ENCODE results near the gene PGAM1.

PGAM1 gene

DNA sequence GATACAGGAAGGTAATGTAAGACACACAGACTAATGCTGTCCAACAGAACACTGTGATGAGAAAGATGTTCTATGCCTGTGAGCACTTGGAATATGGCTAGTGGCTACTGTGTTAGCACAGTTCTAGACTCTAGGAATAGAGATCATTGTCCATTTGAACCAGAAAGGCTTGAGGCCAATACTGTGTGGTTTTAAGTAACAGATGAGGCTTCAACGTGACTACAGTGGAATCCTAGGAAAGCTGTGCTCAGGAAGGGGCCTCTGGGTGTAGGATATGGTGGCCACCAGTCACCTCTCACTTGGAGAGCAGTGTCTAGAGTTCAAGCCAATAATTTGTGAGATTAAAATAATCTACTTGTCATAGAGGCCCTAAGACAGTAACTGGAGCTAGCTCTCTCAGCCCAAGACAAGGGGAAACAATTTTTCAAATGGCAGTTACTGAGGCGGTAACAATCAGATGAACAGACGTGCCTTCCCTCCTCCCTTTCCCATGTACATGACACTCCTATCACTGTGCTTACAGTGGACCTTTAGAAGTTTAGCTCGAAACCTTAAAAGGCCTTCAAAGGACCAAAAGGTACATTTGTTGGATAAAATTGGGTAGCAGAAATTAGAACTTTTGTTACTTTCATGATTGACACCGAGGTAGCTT lies 30.2 kb downstream of the PGAM1 start:
- Histone ChIP-seq H3K9me3 (ENCODE audit: insufficient read depth, low read depth, low read length) (no peaks in the 10 kb centered on the region), H3K23ac (ENCODE audit: low read length) (no peak overlapping the region), H3K27ac (ENCODE audit: low read depth, low read length) (no peak overlapping the region), H3K4ac (ENCODE audit: low read depth, low read length) (no peak overlapping the region), H3K27me3 (ENCODE audit: insufficient read depth, low read length) (no peaks in the 10 kb centered on the region), H3K14ac (ENCODE audit: low read length) (no peak overlapping the region), H3K4me1 (ENCODE audit: control insufficient read depth in 1 of 2, insufficient read depth in 2 of 2, low read length in 2 of 2) (peaks cover 9 to 10% of the 10 kb centered on the region in 2 experiments), H3K9ac (ENCODE audit: low read length) (no peak overlapping the region), H2BK12ac (ENCODE audit: low read length) (no peak overlapping the region), H4K91ac (ENCODE audit: low read depth, low read length) (no peak overlapping the region), H3K4me3 (ENCODE audit: low read depth, low read length) (no peak overlapping the region), H3K4me2 (ENCODE audit: low read length) (no peak overlapping the region), H2AK5ac (ENCODE audit: low read length) (no peak overlapping the region), H4K8ac (ENCODE audit: low read depth, low read length) (no peak overlapping the region), H3K79me1 (ENCODE audit: low read length) (no peaks in the 10 kb centered on the region), H2BK5ac (ENCODE audit: low read depth, low read length, poor library complexity) (no peak overlapping the region), H3K79me2 (ENCODE audit: control insufficient read depth, insufficient read depth, low read length, poor library complexity) (no peaks in the 10 kb centered on the region), H4K12ac (ENCODE audit: low read depth, low read length) (no peak overlapping the region), H2BK120ac (ENCODE audit: insufficient read depth, low read length, poor library complexity) (no peak overlapping the region), H2AFZ (ENCODE audit: insufficient read depth, low read length, poor library complexity) (no peak overlapping the region), H3K36me3 (ENCODE audit: control insufficient read depth in 1 of 2, insufficient read depth in 2 of 2, low read length in 2 of 2) (peaks cover 60 to 74% of the 10 kb centered on the region in 2 experiments), H3K18ac (ENCODE audit: low read length) (no peak overlapping the region)
- WGBS (ENCODE audit: extremely low coverage, insufficient coverage, insufficient read length): no CpG with 5 or more reads among the region's 5 CpGs
- DNase-seq: no peak

DNA sequence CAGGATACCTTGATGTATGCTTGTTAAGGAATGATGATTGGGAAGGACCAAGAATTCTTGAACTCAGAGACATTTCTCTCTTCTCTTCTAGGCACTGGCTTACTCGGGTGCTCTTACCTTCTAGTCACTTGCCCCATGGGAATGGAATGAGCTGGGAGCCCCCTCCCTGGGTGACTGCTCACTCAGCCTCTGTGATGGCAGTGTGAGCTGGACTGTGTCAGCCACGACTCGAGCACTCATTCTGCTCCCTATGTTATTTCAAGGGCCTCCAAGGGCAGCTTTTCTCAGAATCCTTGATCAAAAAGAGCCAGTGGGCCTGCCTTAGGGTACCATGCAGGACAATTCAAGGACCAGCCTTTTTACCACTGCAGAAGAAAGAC lies 30.7 kb downstream of the PGAM1 start:
- H3K36me3 ChIP-seq (ENCODE audit: control insufficient read depth in 1 of 2, insufficient read depth in 2 of 2, low read length in 2 of 2): peaks cover 64 to 75% of the 10 kb centered on the region in 2 experiments
- H2BK12ac ChIP-seq (ENCODE audit: low read length): no peak overlapping the region
- peaks cover 9% of the 10 kb centered on the region in 2 experiments for H3K4me1 ChIP-seq (ENCODE audit: control insufficient read depth in 1 of 2, insufficient read depth in 2 of 2, low read length in 2 of 2)
- no peak overlapping the region for H3K23ac ChIP-seq (ENCODE audit: low read length)
- WGBS (ENCODE audit: extremely low coverage, insufficient coverage, insufficient read length): no CpG with 5 or more reads among the region's 3 CpGs
- no peak overlapping the region for H3K4me2 ChIP-seq (ENCODE audit: low read length)
- no peak overlapping the region for H3K4ac ChIP-seq (ENCODE audit: low read depth, low read length)
- no peak overlapping the region for H3K27ac ChIP-seq (ENCODE audit: low read depth, low read length)
- no peak overlapping the region for H4K8ac ChIP-seq (ENCODE audit: low read depth, low read length)
- no peak overlapping the region for H3K4me3 ChIP-seq (ENCODE audit: low read depth, low read length)
- H2AK5ac ChIP-seq (ENCODE audit: low read length): no peak overlapping the region
- H2BK120ac ChIP-seq (ENCODE audit: insufficient read depth, low read length, poor library complexity): no peak overlapping the region
- H3K79me1 ChIP-seq (ENCODE audit: low read length): no peaks in the 10 kb centered on the region
- no peak overlapping the region for H3K9ac ChIP-seq (ENCODE audit: low read length)
- H3K9me3 ChIP-seq (ENCODE audit: insufficient read depth, low read depth, low read length): no peaks in the 10 kb centered on the region
- no peak overlapping the region for H3K14ac ChIP-seq (ENCODE audit: low read length)
- no peak for DNase-seq
- H2AFZ ChIP-seq (ENCODE audit: insufficient read depth, low read length, poor library complexity): no peak overlapping the region
- no peak overlapping the region for H2BK5ac ChIP-seq (ENCODE audit: low read depth, low read length, poor library complexity)
- H4K12ac ChIP-seq (ENCODE audit: low read depth, low read length): no peak overlapping the region
- H3K18ac ChIP-seq (ENCODE audit: low read length): no peak overlapping the region
- H3K27me3 ChIP-seq (ENCODE audit: insufficient read depth, low read length): no peaks in the 10 kb centered on the region
- H4K91ac ChIP-seq (ENCODE audit: low read depth, low read length): no peak overlapping the region
- no peaks in the 10 kb centered on the region for H3K79me2 ChIP-seq (ENCODE audit: control insufficient read depth, insufficient read depth, low read length, poor library complexity)

DNA sequence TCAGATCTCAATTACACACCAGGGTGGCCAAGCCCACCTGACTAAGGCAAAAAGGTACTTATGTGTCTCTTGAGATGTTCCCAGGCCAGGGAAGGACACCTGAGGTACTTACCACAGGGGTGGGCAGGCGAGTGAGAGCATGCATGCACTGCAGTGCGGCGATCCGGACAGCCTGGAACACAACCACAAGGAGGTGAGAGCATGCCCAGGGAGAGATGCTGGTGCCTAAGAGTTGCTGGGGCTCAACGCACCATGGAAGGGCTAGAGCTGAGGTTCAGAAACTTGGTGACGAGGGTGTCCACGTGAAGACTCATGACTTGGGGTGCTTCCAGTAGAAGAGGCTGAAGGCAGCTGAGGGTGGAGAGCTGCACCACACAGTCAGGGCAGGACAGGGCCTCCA lies 33.1 kb downstream of the PGAM1 start:
- no peak overlapping the region for H2BK5ac ChIP-seq (ENCODE audit: low read depth, low read length, poor library complexity)
- no peak for DNase-seq
- peaks cover 2 to 3% of the 10 kb centered on the region in 2 experiments for H3K4me1 ChIP-seq (ENCODE audit: control insufficient read depth in 1 of 2, insufficient read depth in 2 of 2, low read length in 2 of 2)
- no peak overlapping the region for H4K8ac ChIP-seq (ENCODE audit: low read depth, low read length)
- no peak overlapping the region for H3K23ac ChIP-seq (ENCODE audit: low read length)
- H2BK12ac ChIP-seq (ENCODE audit: low read length): no peak overlapping the region
- peaks cover 60 to 73% of the 10 kb centered on the region in 2 experiments for H3K36me3 ChIP-seq (ENCODE audit: control insufficient read depth in 1 of 2, insufficient read depth in 2 of 2, low read length in 2 of 2)
- no peak overlapping the region for H4K12ac ChIP-seq (ENCODE audit: low read depth, low read length)
- H3K27ac ChIP-seq (ENCODE audit: low read depth, low read length): no peak overlapping the region
- WGBS (ENCODE audit: extremely low coverage, insufficient coverage, insufficient read length): no CpG with 5 or more reads among the region's 7 CpGs
- H3K79me1 ChIP-seq (ENCODE audit: low read length): no peaks in the 10 kb centered on the region
- no peak overlapping the region for H3K4me3 ChIP-seq (ENCODE audit: low read depth, low read length)
- H2BK120ac ChIP-seq (ENCODE audit: insufficient read depth, low read length, poor library complexity): no peak overlapping the region
- H3K79me2 ChIP-seq (ENCODE audit: control insufficient read depth, insufficient read depth, low read length, poor library complexity): no peaks in the 10 kb centered on the region
- no peak overlapping the region for H2AK5ac ChIP-seq (ENCODE audit: low read length)
- no peaks in the 10 kb centered on the region for H3K27me3 ChIP-seq (ENCODE audit: insufficient read depth, low read length)
- no peak overlapping the region for H3K14ac ChIP-seq (ENCODE audit: low read length)
- no peak overlapping the region for H3K18ac ChIP-seq (ENCODE audit: low read length)
- no peaks in the 10 kb centered on the region for H3K9me3 ChIP-seq (ENCODE audit: insufficient read depth, low read depth, low read length)
- no peak overlapping the region for H3K9ac ChIP-seq (ENCODE audit: low read length)
- no peak overlapping the region for H4K91ac ChIP-seq (ENCODE audit: low read depth, low read length)
- no peak overlapping the region for H3K4ac ChIP-seq (ENCODE audit: low read depth, low read length)
- H2AFZ ChIP-seq (ENCODE audit: insufficient read depth, low read length, poor library complexity): no peak overlapping the region
- H3K4me2 ChIP-seq (ENCODE audit: low read length): no peak overlapping the region

DNA sequence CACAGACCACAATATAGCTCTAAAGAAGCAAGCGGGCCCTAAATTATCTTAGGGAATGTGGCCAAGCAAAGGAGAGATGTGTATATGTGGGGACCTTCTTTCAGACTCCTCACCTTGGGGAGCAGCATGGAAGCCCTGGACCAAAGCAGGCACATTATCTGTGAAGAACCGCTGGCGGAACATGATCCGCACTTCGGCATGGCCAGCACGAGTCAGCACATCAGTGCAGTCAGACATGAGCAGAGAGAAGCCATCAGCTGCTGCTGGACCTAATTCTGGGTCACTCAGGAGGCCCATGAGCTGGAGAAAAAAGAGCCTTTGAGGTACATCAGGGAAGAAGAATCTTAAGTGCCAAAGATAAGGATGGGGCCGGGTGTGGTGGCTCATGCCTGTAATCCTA lies 33.9 kb downstream of the PGAM1 start:
- Histone ChIP-seq H4K12ac (ENCODE audit: low read depth, low read length) (no peak overlapping the region), H3K4me1 (ENCODE audit: control insufficient read depth in 1 of 2, insufficient read depth in 2 of 2, low read length in 2 of 2) (no peaks in the 10 kb centered on the region), H3K23ac (ENCODE audit: low read length) (no peak overlapping the region), H4K8ac (ENCODE audit: low read depth, low read length) (no peak overlapping the region), H3K79me1 (ENCODE audit: low read length) (no peaks in the 10 kb centered on the region), H3K4ac (ENCODE audit: low read depth, low read length) (no peak overlapping the region), H2BK12ac (ENCODE audit: low read length) (no peak overlapping the region), H2BK120ac (ENCODE audit: insufficient read depth, low read length, poor library complexity) (no peak overlapping the region), H2BK5ac (ENCODE audit: low read depth, low read length, poor library complexity) (no peak overlapping the region), H3K79me2 (ENCODE audit: control insufficient read depth, insufficient read depth, low read length, poor library complexity) (no peaks in the 10 kb centered on the region), H3K9ac (ENCODE audit: low read length) (no peak overlapping the region), H3K4me3 (ENCODE audit: low read depth, low read length) (no peak overlapping the region), H3K14ac (ENCODE audit: low read length) (no peak overlapping the region), H3K36me3 (ENCODE audit: control insufficient read depth in 1 of 2, insufficient read depth in 2 of 2, low read length in 2 of 2) (peaks cover 67 to 80% of the 10 kb centered on the region in 2 experiments), H3K27me3 (ENCODE audit: insufficient read depth, low read length) (no peaks in the 10 kb centered on the region), H2AFZ (ENCODE audit: insufficient read depth, low read length, poor library complexity) (no peak overlapping the region), H3K18ac (ENCODE audit: low read length) (no peak overlapping the region), H2AK5ac (ENCODE audit: low read length) (no peak overlapping the region), H3K9me3 (ENCODE audit: insufficient read depth, low read depth, low read length) (no peaks in the 10 kb centered on the region), H3K27ac (ENCODE audit: low read depth, low read length) (no peak overlapping the region), H3K4me2 (ENCODE audit: low read length) (no peak overlapping the region), H4K91ac (ENCODE audit: low read depth, low read length) (no peak overlapping the region)
- no peak for DNase-seq
- no CpG with 5 or more reads among the region's 7 CpGs for WGBS (ENCODE audit: extremely low coverage, insufficient coverage, insufficient read length)
